Measurements from ENCODE around the gene DENND5B.

DNA sequence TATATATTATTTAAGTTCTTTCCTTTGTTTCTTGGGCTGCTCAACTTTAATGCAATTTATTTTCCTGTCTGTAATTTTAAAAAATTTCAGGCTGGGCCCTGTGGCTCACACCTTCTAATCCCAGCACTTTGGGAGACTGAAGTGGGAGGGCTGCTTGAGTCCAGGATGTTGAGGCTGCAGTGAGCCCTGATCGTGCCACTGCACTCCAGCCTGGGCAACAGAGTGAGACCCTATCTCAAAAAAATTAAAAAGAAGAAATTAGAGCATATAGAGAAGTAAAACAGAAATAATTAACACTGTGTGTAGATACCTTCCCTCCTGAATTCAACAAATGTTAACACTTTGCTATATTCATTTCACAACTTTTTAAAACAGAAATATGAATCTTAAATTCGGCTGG is 74.2 kb downstream of the DENND5B start:
- TF ChIP-seq, protein P1, sequence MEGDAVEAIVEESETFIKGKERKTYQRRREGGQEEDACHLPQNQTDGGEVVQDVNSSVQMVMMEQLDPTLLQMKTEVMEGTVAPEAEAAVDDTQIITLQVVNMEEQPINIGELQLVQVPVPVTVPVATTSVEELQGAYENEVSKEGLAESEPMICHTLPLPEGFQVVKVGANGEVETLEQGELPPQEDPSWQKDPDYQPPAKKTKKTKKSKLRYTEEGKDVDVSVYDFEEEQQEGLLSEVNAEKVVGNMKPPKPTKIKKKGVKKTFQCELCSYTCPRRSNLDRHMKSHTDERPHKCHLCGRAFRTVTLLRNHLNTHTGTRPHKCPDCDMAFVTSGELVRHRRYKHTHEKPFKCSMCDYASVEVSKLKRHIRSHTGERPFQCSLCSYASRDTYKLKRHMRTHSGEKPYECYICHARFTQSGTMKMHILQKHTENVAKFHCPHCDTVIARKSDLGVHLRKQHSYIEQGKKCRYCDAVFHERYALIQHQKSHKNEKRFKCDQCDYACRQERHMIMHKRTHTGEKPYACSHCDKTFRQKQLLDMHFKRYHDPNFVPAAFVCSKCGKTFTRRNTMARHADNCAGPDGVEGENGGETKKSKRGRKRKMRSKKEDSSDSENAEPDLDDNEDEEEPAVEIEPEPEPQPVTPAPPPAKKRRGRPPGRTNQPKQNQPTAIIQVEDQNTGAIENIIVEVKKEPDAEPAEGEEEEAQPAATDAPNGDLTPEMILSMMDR (IDR thresholded peaks at IDR 0.05) = no peak
- TF ChIP-seq, protein P2, sequence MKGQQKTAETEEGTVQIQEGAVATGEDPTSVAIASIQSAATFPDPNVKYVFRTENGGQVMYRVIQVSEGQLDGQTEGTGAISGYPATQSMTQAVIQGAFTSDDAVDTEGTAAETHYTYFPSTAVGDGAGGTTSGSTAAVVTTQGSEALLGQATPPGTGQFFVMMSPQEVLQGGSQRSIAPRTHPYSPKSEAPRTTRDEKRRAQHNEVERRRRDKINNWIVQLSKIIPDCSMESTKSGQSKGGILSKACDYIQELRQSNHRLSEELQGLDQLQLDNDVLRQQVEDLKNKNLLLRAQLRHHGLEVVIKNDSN (CRISPR knock-in tag; IDR thresholded peaks at IDR 0.05) = no peak
- TF ChIP-seq, protein P3, sequence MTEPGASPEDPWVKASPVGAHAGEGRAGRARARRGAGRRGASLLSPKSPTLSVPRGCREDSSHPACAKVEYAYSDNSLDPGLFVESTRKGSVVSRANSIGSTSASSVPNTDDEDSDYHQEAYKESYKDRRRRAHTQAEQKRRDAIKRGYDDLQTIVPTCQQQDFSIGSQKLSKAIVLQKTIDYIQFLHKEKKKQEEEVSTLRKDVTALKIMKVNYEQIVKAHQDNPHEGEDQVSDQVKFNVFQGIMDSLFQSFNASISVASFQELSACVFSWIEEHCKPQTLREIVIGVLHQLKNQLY (CRISPR knock-in tag; IDR thresholded peaks at IDR 0.05) = no peak
- no peak for TF ChIP-seq TCF7 (CRISPR knock-in tag; IDR thresholded peaks at IDR 0.05; ENCODE audit: low read depth)
- TF ChIP-seq, protein P4, sequence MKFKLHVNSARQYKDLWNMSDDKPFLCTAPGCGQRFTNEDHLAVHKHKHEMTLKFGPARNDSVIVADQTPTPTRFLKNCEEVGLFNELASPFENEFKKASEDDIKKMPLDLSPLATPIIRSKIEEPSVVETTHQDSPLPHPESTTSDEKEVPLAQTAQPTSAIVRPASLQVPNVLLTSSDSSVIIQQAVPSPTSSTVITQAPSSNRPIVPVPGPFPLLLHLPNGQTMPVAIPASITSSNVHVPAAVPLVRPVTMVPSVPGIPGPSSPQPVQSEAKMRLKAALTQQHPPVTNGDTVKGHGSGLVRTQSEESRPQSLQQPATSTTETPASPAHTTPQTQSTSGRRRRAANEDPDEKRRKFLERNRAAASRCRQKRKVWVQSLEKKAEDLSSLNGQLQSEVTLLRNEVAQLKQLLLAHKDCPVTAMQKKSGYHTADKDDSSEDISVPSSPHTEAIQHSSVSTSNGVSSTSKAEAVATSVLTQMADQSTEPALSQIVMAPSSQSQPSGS (CRISPR knock-in tag; IDR thresholded peaks at IDR 0.05; ENCODE audit: borderline replicate concordance, low read depth) = no peak
